Endometrial microvascular endothelial cells (primary cell): ENCODE data around the gene MPV17L2. TPM values are rescaled to one million over a fixed set of nuclear protein-coding genes. Genes with fewer than 3 reads are reported as not detected.

Source experiments
- in situ Hi-C: cut with HindIII; loops from 2 replicates; pipeline ENCODE4 v1.10.0; 2017; ENCODE audit warnings: low sequenced_read_pairs, low pct_unique_long_range_greater_than_20kb; ENCODE audit errors: inconsistent ontology term
- total RNA-seq: library from RNA; depleted of rRNA; stranded (reverse); fragments of >200 nt; gene quantifications from one replicate; pipeline ENCODE4 v1.2.3, GENCODE V29; 2015; ENCODE audit errors: inconsistent ontology term

The MPV17L2 gene
- total RNA-seq, 1 donor from 2014 or later = 52.6 TPM

DNA sequence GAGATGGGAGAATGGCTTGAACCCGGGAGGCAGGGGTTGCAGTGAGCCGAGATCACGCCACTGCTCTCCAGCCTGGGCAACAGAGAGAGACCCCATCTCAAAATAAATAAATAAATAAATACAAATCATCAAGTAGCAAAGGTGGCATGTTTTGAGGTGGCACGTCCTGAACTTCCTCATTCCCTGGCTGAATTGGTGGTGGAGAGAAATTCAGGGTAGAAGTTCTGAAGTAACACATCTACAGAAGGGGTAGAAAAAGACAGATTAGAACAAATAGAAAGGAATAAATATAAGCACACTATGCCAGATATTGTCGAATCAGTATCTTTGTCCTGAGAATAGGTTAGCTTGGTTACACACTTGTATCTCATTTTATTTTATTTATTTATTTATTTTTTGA lies 13.1 kb upstream of the MPV17L2 start:
- in situ Hi-C loops = no loop called here

- in situ Hi-C loops = no loop called here
Measured at GRCh38 chr19:18183529-18183928, 9.5 kb upstream of the MPV17L2 start.

- in situ Hi-C loops = no loop called here
Measured at GRCh38 chr19:18185538-18185937, 7.5 kb upstream of the MPV17L2 start.

GRCh38 chr19:18190278-18190677 lies 2.7 kb upstream of the MPV17L2 start:
- in situ Hi-C loops = no loop called here

- in situ Hi-C loops = no loop called here
Measured at GRCh38 chr19:18191640-18192062, 1.4 kb upstream of the MPV17L2 start.

- in situ Hi-C loops = no loop called here
Measured at GRCh38 chr19:18193388-18194180, 566 bp downstream of the MPV17L2 start.

DNA sequence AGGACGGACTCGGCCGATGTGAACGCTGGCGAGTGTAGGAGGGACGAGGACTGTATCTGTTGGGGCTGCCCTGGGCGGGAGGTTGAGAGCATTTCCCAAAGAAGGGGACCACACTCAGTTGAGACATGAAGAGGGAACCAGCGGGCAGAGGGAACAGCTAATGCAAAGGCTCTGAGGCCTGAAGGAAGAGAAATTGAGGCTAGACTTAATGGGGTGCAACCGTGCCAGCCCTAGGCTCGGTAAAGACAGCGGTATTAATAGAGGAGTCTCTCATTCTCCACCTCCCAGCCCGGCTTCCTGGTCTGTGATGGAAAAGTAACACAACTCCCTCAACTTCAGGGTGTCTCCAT lies 1.1 kb downstream of the MPV17L2 start:
- in situ Hi-C loops = no loop called here

- in situ Hi-C loops = no loop called here
Measured at GRCh38 chr19:18194554-18195238, 1.7 kb downstream of the MPV17L2 start.

DNA sequence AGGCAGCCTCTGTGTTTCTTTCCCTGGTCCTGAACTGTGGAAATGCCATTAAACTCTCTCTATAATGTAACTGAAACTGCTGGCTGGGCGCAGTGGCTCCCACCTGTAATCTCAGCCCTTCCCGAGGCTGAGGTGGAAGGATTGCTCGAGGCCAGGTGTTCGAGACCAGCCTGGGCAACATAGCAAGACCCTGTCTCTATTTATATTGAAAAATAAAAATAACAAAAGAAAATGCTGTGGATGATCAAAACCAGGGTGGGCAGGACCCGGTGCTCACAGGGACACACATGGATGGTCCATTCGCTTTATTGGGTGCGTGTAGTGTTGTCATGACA lies 3.5 kb downstream of the MPV17L2 start:
- in situ Hi-C loops = no loop called here

DNA sequence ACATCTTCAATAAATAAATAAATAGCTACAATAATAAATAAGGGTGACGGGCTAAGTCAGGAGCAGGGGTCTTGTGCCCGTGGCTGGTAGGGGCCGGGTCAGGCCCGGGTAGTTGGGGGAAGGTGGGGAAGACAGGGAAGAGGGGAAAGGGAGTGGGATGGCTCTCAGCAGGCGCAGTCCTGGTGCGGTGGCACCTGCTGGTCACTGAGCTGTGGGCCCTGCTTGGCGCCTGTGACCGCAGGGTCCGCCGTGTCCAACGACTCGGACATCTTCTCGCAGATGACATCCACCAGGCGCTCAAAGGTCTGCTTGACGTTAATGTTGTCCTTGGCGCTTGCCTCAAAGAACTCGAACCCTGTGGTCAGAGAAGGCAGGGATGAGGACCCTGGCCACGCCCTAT lies 4.3 kb downstream of the MPV17L2 start:
- in situ Hi-C loops = no loop called here

DNA sequence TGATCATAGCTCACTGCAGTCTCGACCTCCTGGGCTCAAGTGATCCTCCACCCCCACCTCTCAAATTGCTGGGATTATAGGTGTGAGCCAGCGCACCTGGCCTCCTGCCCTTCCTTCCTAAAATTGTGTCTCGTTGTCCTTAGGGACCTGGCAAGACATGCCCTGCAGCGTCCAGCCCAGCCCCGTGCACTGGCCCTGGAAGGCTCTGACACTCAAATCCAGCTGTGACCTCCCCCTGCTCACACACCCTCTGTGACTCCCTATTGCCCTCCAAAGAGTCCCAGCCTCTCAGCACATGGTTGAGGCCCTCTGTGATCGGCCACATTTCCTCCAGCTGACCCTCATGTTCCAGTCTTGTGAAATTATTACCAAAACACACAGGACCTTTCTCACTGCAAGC lies 4.9 kb downstream of the MPV17L2 start:
- in situ Hi-C loops = no loop called here

- in situ Hi-C loops = no loop called here
Measured at GRCh38 chr19:18198374-18198773, 5.4 kb downstream of the MPV17L2 start.

DNA sequence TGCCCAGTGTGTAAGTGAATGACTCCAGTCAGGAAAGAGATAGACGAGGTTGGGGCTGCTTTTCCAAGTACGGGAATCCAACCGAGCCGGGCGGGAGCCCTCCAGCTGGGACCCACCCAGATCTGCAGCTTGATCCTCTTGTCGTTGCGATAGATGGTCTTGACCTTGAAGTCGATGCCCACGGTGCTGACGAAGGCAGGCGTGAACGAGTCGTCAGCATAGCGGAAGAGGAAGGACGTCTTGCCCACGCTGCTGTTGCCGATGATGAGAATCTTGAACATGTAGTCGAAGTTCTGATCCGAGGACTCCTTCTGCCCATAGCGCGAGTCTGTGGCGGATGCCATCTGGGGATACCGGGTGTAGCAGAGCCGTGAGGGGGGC lies 9.4 kb downstream of the MPV17L2 start:
- in situ Hi-C loops = no loop called here

GRCh38 chr19:18202778-18203407 lies 9.9 kb downstream of the MPV17L2 start:
- in situ Hi-C loops = no loop called here

DNA sequence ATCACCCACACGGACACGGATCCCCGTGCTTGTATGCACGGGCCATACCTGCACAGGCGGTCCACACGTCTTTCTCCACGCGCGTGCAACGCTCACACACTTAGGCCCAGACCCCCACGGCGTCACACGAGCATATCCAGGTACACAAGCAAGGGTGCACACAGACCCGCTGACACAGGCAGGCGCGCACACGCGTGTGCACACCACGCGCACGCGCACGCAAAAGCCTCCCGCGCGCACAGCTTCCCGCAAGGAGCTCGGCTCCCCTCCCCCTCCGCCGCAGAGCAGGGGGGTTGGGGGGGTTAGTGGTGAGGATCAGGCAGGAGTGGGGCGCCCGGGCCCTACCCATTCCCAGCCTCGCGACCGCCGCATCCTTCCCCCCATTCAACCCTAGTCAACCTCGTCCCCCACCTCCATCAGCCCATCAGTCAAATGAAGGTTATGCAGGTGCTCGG lies 10.4 kb downstream of the MPV17L2 start:
- in situ Hi-C loops = no loop called here

DNA sequence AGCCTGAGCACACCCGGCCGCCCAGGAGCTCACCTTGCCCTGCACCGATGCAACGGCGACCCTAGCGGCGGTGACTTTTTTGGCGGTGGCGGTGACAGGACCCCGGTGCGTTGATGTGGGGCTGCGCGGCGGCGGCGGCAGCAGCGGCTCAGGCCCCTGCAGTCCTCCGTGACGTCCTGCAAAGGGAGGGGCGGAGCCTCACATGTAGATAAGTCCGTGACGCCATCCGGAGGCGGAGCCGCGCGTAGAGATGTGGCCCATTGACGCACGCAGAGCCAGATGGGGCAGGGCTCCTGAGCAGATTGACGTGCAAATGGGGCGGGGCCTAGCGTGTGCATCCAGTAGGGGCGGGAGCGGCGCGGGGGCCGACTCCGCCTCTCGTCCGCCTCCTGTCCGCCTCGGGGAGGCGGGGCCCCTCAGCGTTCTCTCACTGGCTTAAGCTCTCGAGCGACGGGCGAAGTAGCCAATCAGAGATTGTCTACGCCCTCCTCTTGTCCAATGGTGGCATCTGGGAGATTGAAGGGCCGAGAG lies 10.9 kb downstream of the MPV17L2 start, which contains the start of gene RAB3A:
TSS of gene RAB3A (minus strand) at position 180 of the 531 bp plus-strand sequence. CDS start 1,302 bp downstream, outside the sequence.
- in situ Hi-C loops = no loop called here

- in situ Hi-C loops = no loop called here
Measured at GRCh38 chr19:18204394-18205199, 11.6 kb downstream of the MPV17L2 start.

- in situ Hi-C loops = no loop called here
Measured at GRCh38 chr19:18205200-18205892, 12.3 kb downstream of the MPV17L2 start.
